ENCODE data around the gene OR6K2.

GRCh38 chr1:158687037-158687436 is 13.4 kb downstream of the OR6K2 start:
- no peak for TF ChIP-seq CTCF (IDR thresholded peaks at IDR 0.05; ENCODE audit: low read depth, low read length)
- TF ChIP-seq POLR2A (IDR thresholded peaks at IDR 0.05; ENCODE audit: extremely low read depth, insufficient read length) = no peak

All from NB4 (cell line).